GM12878 (cell line): Measurements from ENCODE around the gene THOC5. TPM values are rescaled to one million over a fixed set of nuclear protein-coding genes. Genes with fewer than 3 reads are reported as not detected.
"Not testable (repeated sequence)": the region's sequence is repeated elsewhere in the genome, so short reads cannot be mapped to it uniquely, and the experiment has no call there.

Experiments used
- ATAC-seq: fragments of 200-7000 bp; cut with Tn5 transposase; 3 replicates; pipeline ENCODE4 v1.9.1; 2020; ENCODE audit warnings: mild to moderate bottlenecking, moderate library complexity
- BruUV-seq: library from RNA; stranded (reverse); fragments of 400-500 nt; replicated peaks from 2 replicates; lab custom pipeline; 2021; lab: Mats Ljungman, UMichigan
- CTCF ChIA-PET: fragments of 300-600 bp; sonication (Branson Sonifier 250); formaldehyde crosslinking; extraction: SDS; loops from one replicate; lab custom pipeline; 2021; ENCODE audit warnings: inconsistent platforms; lab: Yijun Ruan, JAX
- POLR2A ChIA-PET: fragments of 350-600 bp; formaldehyde crosslinking; extraction: SDS; loops from one replicate; lab custom pipeline; 2021; ENCODE audit warnings: inconsistent platforms; lab: Charles Lee
- RAD21 ChIA-PET: fragments of 300-600 bp; sonication (Branson Sonifier 250); formaldehyde crosslinking; loops from one replicate; lab custom pipeline; 2023; ENCODE audit warnings: antibody characterized with exemption; ENCODE audit not compliant: unreplicated experiment; lab: Charles Lee
- SMC1A ChIA-PET: fragments of 300-600 bp; sonication (Branson Sonifier 250); formaldehyde crosslinking; loops from one replicate; lab custom pipeline; 2023; ENCODE audit not compliant: unreplicated experiment, uncharacterized antibody; lab: Charles Lee
- DNase-seq: peaks from one replicate; pipeline ENCODE4 v3.0.0-alpha.2; 2011; ENCODE audit warnings: low read depth, low spot score
- FAIRE-seq: peaks from 3 replicates; lab custom pipeline; 2011; peaks lifted over from hg19 to GRCh38; lab: Jason Lieb, UNC
- H2AFZ ChIP-seq: 2 replicates; pipeline ENCODE4 v1.6.0; 2011; ENCODE audit warnings: low read depth, low read length, control low read depth; ENCODE audit not compliant: control insufficient read depth
- H3K27ac ChIP-seq: 2 replicates; pipeline ENCODE4 v1.5.1; 2011; ENCODE audit warnings: control low read depth; ENCODE audit not compliant: control insufficient read depth, insufficient read depth
- H3K27me3 ChIP-seq, 2 experiments: replicated peaks in 1 of 2; 2 replicates each; pipeline versions ENCODE4 v1.6.0 to v1.6.1; 2011; ENCODE audit warnings: low read length in 1 of 2; ENCODE audit not compliant: control insufficient read depth in 2 of 2, insufficient read depth in 2 of 2
- H3K36me3 ChIP-seq, 2 experiments: 2 replicates each; pipeline ENCODE4 v1.5.1; 2011; ENCODE audit warnings: low read length in 1 of 2; ENCODE audit not compliant: control insufficient read depth in 2 of 2, insufficient read depth in 2 of 2
- H3K4me1 ChIP-seq: 2 replicates; pipeline ENCODE4 v1.6.1; 2011; ENCODE audit warnings: mild to moderate bottlenecking, low read length, moderate library complexity, mixed read lengths; ENCODE audit not compliant: control insufficient read depth, insufficient read depth
- H3K4me2 ChIP-seq: 2 replicates; pipeline ENCODE4 v1.6.0; 2011; ENCODE audit warnings: control low read depth; ENCODE audit not compliant: control insufficient read depth, insufficient read depth
- H3K4me3 ChIP-seq: fragments of 200-600 bp; sonication (generic); 2 replicates; pipeline ENCODE4 v1.5.1; 2016
- H3K79me2 ChIP-seq: 2 replicates; pipeline ENCODE4 v1.6.0; 2011; ENCODE audit warnings: low read length; ENCODE audit not compliant: control insufficient read depth, insufficient read depth
- H3K9ac ChIP-seq: 2 replicates; pipeline ENCODE4 v1.8.0; 2011; ENCODE audit warnings: low read length, control low read depth, mixed read lengths; ENCODE audit not compliant: control insufficient read depth, insufficient read depth
- H3K9me3 ChIP-seq: replicated peaks from 3 replicates; pipeline ENCODE4 v1.5.1; 2011; ENCODE audit warnings: mild to moderate bottlenecking, low read length; ENCODE audit not compliant: control insufficient read depth, insufficient read depth
- H4K20me1 ChIP-seq: 2 replicates; pipeline ENCODE4 v1.6.0; 2011; ENCODE audit not compliant: control insufficient read depth, insufficient read depth
- BMI1 ChIP-seq: fragments of 450-650 bp; IDR thresholded peaks from 2 replicates; pipeline ENCODE4 v1.6.1; 2016; ENCODE audit warnings: mild to moderate bottlenecking, moderate library complexity, borderline replicate concordance
- CEBPB ChIP-seq, 2 experiments: fragments of 150-350 bp in 1 of 2; IDR thresholded peaks; 2 replicates each; pipeline ENCODE4 v1.6.1; 2012 to 2014; ENCODE audit warnings: low read depth in 2 of 2, low read length in 2 of 2, borderline replicate concordance in 1 of 2, inconsistent platforms in 1 of 2
- CHD1 ChIP-seq: IDR thresholded peaks from 2 replicates; pipeline ENCODE4 v1.6.1; 2012; ENCODE audit warnings: low read depth, low read length, improper control_type of control experiment
- FOS ChIP-seq: IDR thresholded peaks from 3 replicates; pipeline ENCODE4 v1.6.1; 2011; ENCODE audit warnings: borderline replicate concordance; ENCODE audit not compliant: insufficient read length; ENCODE audit errors: extremely low read depth
- HDAC6 ChIP-seq: fragments of 200-600 bp; sonication (generic); IDR thresholded peaks from one replicate; pipeline ENCODE4 v1.8.0; 2017; ENCODE audit warnings: antibody characterized with exemption; ENCODE audit not compliant: unreplicated experiment
- IKZF1 ChIP-seq: fragments of 450-650 bp; conservative IDR thresholded peaks from 2 replicates; pipeline ENCODE4 v1.6.1; 2017; ENCODE audit warnings: antibody characterized with exemption, mild to moderate bottlenecking
- MYC ChIP-seq: IDR thresholded peaks from 2 replicates; pipeline ENCODE4 v1.6.1; 2011; ENCODE audit warnings: mild to moderate bottlenecking, low read length, moderate library complexity, inconsistent platforms; ENCODE audit not compliant: insufficient read depth, insufficient replicate concordance, insufficient read length, severe bottlenecking
- NR2C1 ChIP-seq: fragments of 450-650 bp; IDR thresholded peaks from 2 replicates; pipeline ENCODE4 v1.6.1; 2017; ENCODE audit warnings: antibody characterized with exemption, mild to moderate bottlenecking, moderate library complexity
- POLR2A ChIP-seq: IDR thresholded peaks from 2 replicates; pipeline ENCODE4 v1.6.1; 2011; ENCODE audit warnings: low read depth, mild to moderate bottlenecking, low read length
- TCF12 ChIP-seq: IDR thresholded peaks from 2 replicates; pipeline ENCODE4 v1.6.1; 2011; ENCODE audit warnings: low read depth, mild to moderate bottlenecking, low read length
- WGBS: methylation state at CpG from one replicate; pipeline ENCODE4 v1.1.6; 2016; ENCODE audit warnings: low lambda C conversion rate; ENCODE audit not compliant: insufficient replicate concordance, insufficient coverage; ENCODE audit errors: missing lambda C conversion rate; 5-methylcytosine and 5-hydroxymethylcytosine counted together
- in situ Hi-C: fragments of 300-500 bp; cut with MboI; formaldehyde crosslinking; loops from 9 replicates; pipeline ENCODE4 v1.14.3; 2018; ENCODE audit warnings: mixed read lengths
- intact Hi-C: fragments of 100-400 bp; cut with micrococcal nuclease; formaldehyde crosslinking; loops from one replicate; pipeline ENCODE4 v1.14.2; 2022; ENCODE audit not compliant: unreplicated experiment
- polyA plus RNA-seq, 11 experiments: library from polyadenylated mRNA; depleted of rRNA in 4 of 11; unstranded in 6 of 11; stranded (reverse) in 5 of 11; fragments of >200 nt; fragmentation: Nextera tagmentation in 4 of 11; fragmentation: Illumina TruSeq in 1 of 11; extraction: Ambion mirVana in 4 of 11; extraction: Trizol in 1 of 11; gene quantifications; 1 replicate in 1 of 11; 2 replicates in 10 of 11; pipeline versions ENCODE4 v1.2.1 to v1.2.3, GENCODE V29; 2011 to 2016; ENCODE audit warnings: inconsistent platforms in 2 of 11, missing spikeins in 2 of 11, low read depth in 1 of 11
- total RNA-seq, 4 experiments: library from RNA; depleted of rRNA in 3 of 4; stranded (reverse); fragments of >200 nt in 3 of 4; fragmentation: Illumina TruSeq in 1 of 4; extraction: Trizol in 1 of 4; gene quantifications; 2 replicates each; pipeline versions ENCODE4 v1.2.1 to v1.2.3, GENCODE V29; 2013 to 2021
- TF ChIP-seq, protein P1 (sequence below): IDR thresholded peaks from 2 replicates; pipeline ENCODE4 v1.6.1; 2011; ENCODE audit warnings: borderline replicate concordance, low read depth, mild to moderate bottlenecking, moderate library complexity, low read length; ENCODE audit not compliant: insufficient read depth, poor library complexity, severe bottlenecking
- TF ChIP-seq, protein P2 (sequence below): fragments of 150-350 bp; IDR thresholded peaks from 2 replicates; pipeline ENCODE4 v1.6.1; 2014; ENCODE audit warnings: mild to moderate bottlenecking, low read depth, low read length
- TF ChIP-seq, protein P3 (sequence below): IDR thresholded peaks from 2 replicates; pipeline ENCODE4 v1.6.1; 2011; ENCODE audit warnings: low read depth, mild to moderate bottlenecking, low read length, moderate library complexity, borderline replicate concordance; ENCODE audit errors: extremely low read depth

Gene THOC5
- total and polyA plus RNA-seq, 10 of the 15 experiments (the other 5 are each of a cell fraction or from before 2014, with no cell fraction given), result 20.9 to 44.9 (median 31.4) TPM

DNA sequence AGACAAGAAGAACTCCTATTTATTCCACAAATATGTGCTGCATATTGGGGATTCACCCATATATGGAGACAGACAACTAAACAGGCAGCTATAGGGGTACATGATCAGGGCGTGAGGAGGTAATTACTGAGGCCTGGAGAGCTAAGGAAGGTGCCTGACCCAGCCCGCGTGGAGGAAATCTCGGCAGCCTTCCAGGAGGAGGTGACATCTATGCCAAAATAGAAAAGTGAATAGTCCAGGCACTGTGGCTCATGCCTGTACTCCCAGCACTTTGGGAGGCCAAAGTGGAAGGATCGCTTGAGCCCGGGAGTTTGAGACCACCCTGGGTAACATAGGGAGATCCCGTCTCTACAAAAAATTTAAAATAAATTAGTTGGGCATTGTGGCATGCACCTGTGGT lies 13.8 kb upstream of the THOC5 start:
- WGBS, result 91% methylated on average over 7 of the region's 7 CpGs
- CTCF ChIA-PET, result interaction anchor here (0.7 to 1.2 kb wide), 2 partner anchors 14 to 105 kb away, joined by 3 to 7 read pairs; partner anchors contain the start of gene THOC5

DNA sequence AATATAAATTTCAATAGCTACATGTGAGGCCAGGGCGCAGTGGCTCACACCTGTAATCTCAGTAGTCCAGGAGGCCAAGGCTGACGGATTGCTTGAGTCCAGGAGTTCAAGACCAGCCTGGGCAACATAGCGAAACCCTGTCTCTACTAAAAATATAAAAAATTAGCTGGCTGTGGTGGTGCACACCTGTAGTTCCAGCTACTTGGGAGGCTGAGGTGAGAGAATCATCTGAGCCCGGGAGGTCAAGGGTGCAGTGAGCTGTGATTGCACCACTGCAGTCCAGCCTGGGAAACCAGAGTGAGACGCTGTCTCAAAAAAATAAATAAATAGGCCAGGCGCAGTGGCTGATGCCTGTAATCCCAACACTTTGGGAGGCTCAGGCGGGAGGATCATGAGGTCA lies 13.0 kb upstream of the THOC5 start:
- 97% methylated on average over 7 of the region's 7 CpGs for WGBS

More for the DNA sequence above, 13.8 kb upstream of the THOC5 start:
- no peak overlapping the region for H2AFZ ChIP-seq
- ChIA-PET RAD21 (no interaction called here), SMC1A (no interaction called here), POLR2A (interaction anchor here (1.5 kb wide), 1 partner anchor 13 kb away, joined by 5 read pairs; the partner anchor contains the start of gene THOC5)
- no peak overlapping the region for H3K9ac ChIP-seq
- H3K9me3 ChIP-seq, result no peaks in the 10 kb centered on the region
- no TSS peak for BruUV-seq
- in situ Hi-C loops (no loop called here), intact Hi-C loops (no loop called here)
- peaks cover 0 to 7% of the 10 kb centered on the region in 2 experiments; a peak in 1 of 4 replicates for H3K36me3 ChIP-seq
- no peaks in the 10 kb centered on the region for H4K20me1 ChIP-seq
- no peaks in the 10 kb centered on the region for H3K4me1 ChIP-seq
- DNase-seq, result no peak
- no peaks in the 10 kb centered on the region for H3K27me3 ChIP-seq
- H3K4me3 ChIP-seq, result no peak overlapping the region
- H3K79me2 ChIP-seq, result no peaks in the 10 kb centered on the region
- no peak for FAIRE-seq
- no peak for ATAC-seq
- H3K27ac ChIP-seq, result no peak overlapping the region
- H3K4me2 ChIP-seq, result no peak overlapping the region
- TF ChIP-seq, protein P1, sequence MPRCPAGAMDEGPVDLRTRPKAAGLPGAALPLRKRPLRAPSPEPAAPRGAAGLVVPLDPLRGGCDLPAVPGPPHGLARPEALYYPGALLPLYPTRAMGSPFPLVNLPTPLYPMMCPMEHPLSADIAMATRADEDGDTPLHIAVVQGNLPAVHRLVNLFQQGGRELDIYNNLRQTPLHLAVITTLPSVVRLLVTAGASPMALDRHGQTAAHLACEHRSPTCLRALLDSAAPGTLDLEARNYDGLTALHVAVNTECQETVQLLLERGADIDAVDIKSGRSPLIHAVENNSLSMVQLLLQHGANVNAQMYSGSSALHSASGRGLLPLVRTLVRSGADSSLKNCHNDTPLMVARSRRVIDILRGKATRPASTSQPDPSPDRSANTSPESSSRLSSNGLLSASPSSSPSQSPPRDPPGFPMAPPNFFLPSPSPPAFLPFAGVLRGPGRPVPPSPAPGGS, result no peak
- TF ChIP-seq HDAC6, result no peak
- no peak for TF ChIP-seq TCF12
- no peak for TF ChIP-seq CHD1
- TF ChIP-seq FOS, result no peak
- TF ChIP-seq NR2C1, result no peak
- TF ChIP-seq, protein P2, sequence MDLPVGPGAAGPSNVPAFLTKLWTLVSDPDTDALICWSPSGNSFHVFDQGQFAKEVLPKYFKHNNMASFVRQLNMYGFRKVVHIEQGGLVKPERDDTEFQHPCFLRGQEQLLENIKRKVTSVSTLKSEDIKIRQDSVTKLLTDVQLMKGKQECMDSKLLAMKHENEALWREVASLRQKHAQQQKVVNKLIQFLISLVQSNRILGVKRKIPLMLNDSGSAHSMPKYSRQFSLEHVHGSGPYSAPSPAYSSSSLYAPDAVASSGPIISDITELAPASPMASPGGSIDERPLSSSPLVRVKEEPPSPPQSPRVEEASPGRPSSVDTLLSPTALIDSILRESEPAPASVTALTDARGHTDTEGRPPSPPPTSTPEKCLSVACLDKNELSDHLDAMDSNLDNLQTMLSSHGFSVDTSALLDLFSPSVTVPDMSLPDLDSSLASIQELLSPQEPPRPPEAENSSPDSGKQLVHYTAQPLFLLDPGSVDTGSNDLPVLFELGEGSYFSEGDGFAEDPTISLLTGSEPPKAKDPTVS, result no peak
- no peak for TF ChIP-seq MYC
- no peak for TF ChIP-seq CEBPB (IDR thresholded peaks at IDR 0.05; ENCODE audit: borderline replicate concordance in 1 of 2, low read depth in 2 of 2, low read length in 2 of 2)
- TF ChIP-seq POLR2A, result no peak
- TF ChIP-seq, protein P3, sequence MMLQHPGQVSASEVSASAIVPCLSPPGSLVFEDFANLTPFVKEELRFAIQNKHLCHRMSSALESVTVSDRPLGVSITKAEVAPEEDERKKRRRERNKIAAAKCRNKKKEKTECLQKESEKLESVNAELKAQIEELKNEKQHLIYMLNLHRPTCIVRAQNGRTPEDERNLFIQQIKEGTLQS, result no peak
- TF ChIP-seq BMI1, result no peak
- TF ChIP-seq IKZF1, result no peak

More for the DNA sequence above, 13.0 kb upstream of the THOC5 start:
- H3K4me3 ChIP-seq, H3K4me1 ChIP-seq, H3K4me2 ChIP-seq, H3K9ac ChIP-seq, H4K20me1 ChIP-seq, ATAC-seq, H3K79me2 ChIP-seq, FAIRE-seq, H3K9me3 ChIP-seq, intact Hi-C loops, BruUV-seq, RAD21 ChIA-PET, in situ Hi-C loops, DNase-seq, H3K36me3 ChIP-seq, H3K27ac ChIP-seq, H3K27me3 ChIP-seq, H2AFZ ChIP-seq: not testable (repeated sequence)
- ChIA-PET POLR2A (interaction anchor here (0.6 to 1.5 kb wide), 2 partner anchors 12 kb away, joined by 3 to 5 read pairs; partner anchors contain the start of gene THOC5), SMC1A (interaction anchor here (0.7 kb wide), 1 partner anchor 21 kb away, joined by 3 read pairs; no protein-coding TSS in a partner anchor), CTCF (interaction anchor here (0.7 to 1.2 kb wide), 2 partner anchors 13 to 24 kb away, joined by 3 to 7 read pairs; partner anchors contain the start of gene THOC5)
